NB4 (cell line): ENCODE measurements around the gene SEMA5A.

Experiments
- DNase-seq: peaks from one replicate; pipeline ENCODE4 v3.0.0; 2010; ENCODE audit warnings: low read depth
- H3K4me3 ChIP-seq: one replicate; pipeline ENCODE4 v1.5.1; 2011; ENCODE audit warnings: mild to moderate bottlenecking, low read depth, low read length, moderate library complexity
- CTCF ChIP-seq: IDR thresholded peaks from one replicate; pipeline ENCODE4 v1.5.1; 2012; ENCODE audit warnings: low read depth, low read length
- MAX ChIP-seq: IDR thresholded peaks from 2 replicates; pipeline ENCODE4 v1.6.1; 2011; ENCODE audit warnings: low read depth, low read length
- MYC ChIP-seq: IDR thresholded peaks from 2 replicates; pipeline ENCODE4 v1.6.1; 2011; ENCODE audit warnings: low read depth, low read length
- POLR2A ChIP-seq: IDR thresholded peaks from 2 replicates; pipeline ENCODE4 v1.6.1; 2011; ENCODE audit warnings: mild to moderate bottlenecking; ENCODE audit not compliant: insufficient read length; ENCODE audit errors: extremely low read depth

Gene SEMA5A

GRCh38 chr5:9316041-9316440 lies 229.8 kb downstream of the SEMA5A start:
- H3K4me3 ChIP-seq, result no peak overlapping the region
- no peak for DNase-seq
- TF ChIP-seq MYC, result no peak

- TF ChIP-seq MYC (no peak), CTCF (no peak), POLR2A (no peak), MAX (no peak)
- no peak overlapping the region for H3K4me3 ChIP-seq
- no peak for DNase-seq
These were observed 231.3 kb downstream of the SEMA5A start for GRCh38 chr5:9314558-9314957.

GRCh38 chr5:9313751-9314150 lies 232.1 kb downstream of the SEMA5A start:
- TF ChIP-seq POLR2A (no peak), MAX (no peak), MYC (no peak), CTCF (no peak)
- DNase-seq, result no peak
- H3K4me3 ChIP-seq, result no peak overlapping the region

- no peak for DNase-seq
- H3K4me3 ChIP-seq, result no peak overlapping the region
- TF ChIP-seq MAX (no peak), CTCF (no peak), MYC (no peak), POLR2A (no peak)
These were observed 238.7 kb downstream of the SEMA5A start for GRCh38 chr5:9307150-9307549.

- no peak for DNase-seq
- no peak for TF ChIP-seq POLR2A
- TF ChIP-seq MYC, result no peak
- no peak for TF ChIP-seq CTCF
- no peak for TF ChIP-seq MAX
- no peak overlapping the region for H3K4me3 ChIP-seq
These were observed 243.7 kb downstream of the SEMA5A start for GRCh38 chr5:9302218-9302617.

- no peak for DNase-seq
- H3K4me3 ChIP-seq, result no peak overlapping the region
- TF ChIP-seq CTCF (no peak), MAX (no peak), MYC (no peak), POLR2A (no peak)
These were observed 244.7 kb downstream of the SEMA5A start for GRCh38 chr5:9301200-9301599.
